Cardiac muscle cell (in vitro differentiated cells and primary cell): ENCODE results near the gene VGLL2. TPM values are rescaled to one million over a fixed set of nuclear protein-coding genes. Genes with fewer than 3 reads are reported as not detected.
A peak's percentile ranks its signal among the peaks of the same experiment; 100 is the strongest.

Experiments
- DNase-seq, 2 donors: peaks; one replicate each; pipeline versions ENCODE4 v3.0.0 to v3.0.0-alpha.2; 2010 to 2017; ENCODE audit warnings: low read depth in 1 of 2, low spot score in 1 of 2
- H3K27ac ChIP-seq: fragments of 200-600 bp; sonication (generic); 2 replicates; pipeline ENCODE4 v1.5.1; 2016
- H3K27me3 ChIP-seq: fragments of 200-600 bp; sonication (generic); 2 replicates; pipeline ENCODE4 v1.6.0; 2016; ENCODE audit warnings: control low read depth
- H3K36me3 ChIP-seq: fragments of 200-600 bp; sonication (generic); 2 replicates; pipeline ENCODE4 v1.5.1; 2016; ENCODE audit warnings: control low read depth
- H3K4me1 ChIP-seq: fragments of 200-600 bp; sonication (generic); 2 replicates; pipeline ENCODE4 v1.8.1; 2017; ENCODE audit warnings: low read depth, mild to moderate bottlenecking, mixed run types
- H3K4me3 ChIP-seq: fragments of 200-600 bp; sonication (generic); 2 replicates; pipeline ENCODE4 v1.5.1; 2016; ENCODE audit warnings: mild to moderate bottlenecking
- H3K9me3 ChIP-seq: fragments of 200-600 bp; sonication (generic); 2 replicates; pipeline ENCODE4 v1.5.1; 2017; ENCODE audit warnings: low read depth, mild to moderate bottlenecking, control low read depth
- polyA plus RNA-seq: library from polyadenylated mRNA; unstranded; fragments of >200 nt; fragmentation: Nextera tagmentation; extraction: Ambion mirVana; gene quantifications from 2 replicates; pipeline ENCODE4 v1.2.1, GENCODE V29; 2016
- total RNA-seq: library from RNA; depleted of rRNA; stranded (reverse); fragments of >200 nt; gene quantifications from 2 replicates; pipeline ENCODE4 v1.2.3, GENCODE V29; 2016
- TF ChIP-seq, protein P1 (sequence below): IDR thresholded peaks from 2 replicates; pipeline ENCODE4 v1.5.1; 2012; ENCODE audit warnings: low read depth, mild to moderate bottlenecking, low read length

Gene VGLL2
- total and polyA plus RNA-seq, 2 experiments from 2014 or later, result not detected

DNA sequence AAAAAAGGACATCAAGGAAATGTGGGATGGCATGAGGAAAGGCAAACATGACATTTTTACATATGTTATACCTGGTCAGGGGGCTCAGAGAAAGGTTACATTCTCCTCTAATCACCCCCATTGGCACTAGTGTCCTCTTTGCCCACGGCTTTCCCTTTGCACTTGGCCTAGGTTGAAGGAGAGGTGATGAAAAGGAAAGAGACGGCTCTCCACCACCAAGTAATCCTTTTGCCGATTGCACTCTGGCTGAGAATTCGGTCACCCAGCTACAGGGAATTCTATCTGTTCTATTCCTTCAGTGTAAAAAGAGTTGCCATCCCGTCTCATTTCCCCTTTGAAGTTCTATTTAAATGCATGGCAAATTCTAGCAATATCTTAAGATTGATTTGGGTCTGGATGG lies 10.4 kb downstream of the VGLL2 start:
- no peaks in the 10 kb centered on the region for H3K36me3 ChIP-seq
- H3K9me3 ChIP-seq, result no peaks in the 10 kb centered on the region
- H3K4me3 ChIP-seq, result no peak overlapping the region
- H3K4me1 ChIP-seq, result no peaks in the 10 kb centered on the region
- TF ChIP-seq, protein P1, sequence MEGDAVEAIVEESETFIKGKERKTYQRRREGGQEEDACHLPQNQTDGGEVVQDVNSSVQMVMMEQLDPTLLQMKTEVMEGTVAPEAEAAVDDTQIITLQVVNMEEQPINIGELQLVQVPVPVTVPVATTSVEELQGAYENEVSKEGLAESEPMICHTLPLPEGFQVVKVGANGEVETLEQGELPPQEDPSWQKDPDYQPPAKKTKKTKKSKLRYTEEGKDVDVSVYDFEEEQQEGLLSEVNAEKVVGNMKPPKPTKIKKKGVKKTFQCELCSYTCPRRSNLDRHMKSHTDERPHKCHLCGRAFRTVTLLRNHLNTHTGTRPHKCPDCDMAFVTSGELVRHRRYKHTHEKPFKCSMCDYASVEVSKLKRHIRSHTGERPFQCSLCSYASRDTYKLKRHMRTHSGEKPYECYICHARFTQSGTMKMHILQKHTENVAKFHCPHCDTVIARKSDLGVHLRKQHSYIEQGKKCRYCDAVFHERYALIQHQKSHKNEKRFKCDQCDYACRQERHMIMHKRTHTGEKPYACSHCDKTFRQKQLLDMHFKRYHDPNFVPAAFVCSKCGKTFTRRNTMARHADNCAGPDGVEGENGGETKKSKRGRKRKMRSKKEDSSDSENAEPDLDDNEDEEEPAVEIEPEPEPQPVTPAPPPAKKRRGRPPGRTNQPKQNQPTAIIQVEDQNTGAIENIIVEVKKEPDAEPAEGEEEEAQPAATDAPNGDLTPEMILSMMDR, result no peak
- peaks cover 94% of the 10 kb centered on the region for H3K27me3 ChIP-seq
- DNase-seq, result no peak
- H3K27ac ChIP-seq, result no peak overlapping the region

DNA sequence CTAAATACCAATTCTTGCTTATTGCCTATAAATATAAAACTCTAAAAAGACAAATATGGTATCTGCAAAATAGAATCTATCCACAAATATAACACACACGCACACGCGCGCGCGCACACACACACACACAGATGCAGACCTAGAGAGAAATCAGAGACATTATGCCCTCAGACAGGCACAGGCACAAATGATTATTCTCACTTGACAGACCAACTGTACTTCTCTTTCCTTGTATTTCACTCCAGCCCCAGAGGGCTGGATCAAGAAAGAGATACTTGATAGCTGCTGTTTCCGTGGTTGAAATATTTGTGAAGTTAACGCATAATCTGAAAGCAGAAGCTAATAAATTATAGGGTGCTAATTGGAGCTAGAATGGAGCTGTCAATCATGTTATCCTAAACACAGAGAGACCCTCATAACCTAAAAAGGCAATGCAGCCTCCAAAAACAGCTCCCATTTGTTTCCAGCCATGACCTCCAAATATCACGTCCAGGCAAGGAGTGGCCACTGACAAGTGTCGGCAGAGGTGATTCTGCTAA lies 11.5 kb downstream of the VGLL2 start:
- no peak overlapping the region for H3K27ac ChIP-seq
- TF ChIP-seq, protein P1, result no peak
- DNase-seq, result no peak
- peaks cover 82% of the 10 kb centered on the region for H3K27me3 ChIP-seq
- H3K4me1 ChIP-seq, result no peaks in the 10 kb centered on the region
- no peak overlapping the region for H3K4me3 ChIP-seq
- H3K36me3 ChIP-seq, result no peaks in the 10 kb centered on the region
- no peaks in the 10 kb centered on the region for H3K9me3 ChIP-seq

DNA sequence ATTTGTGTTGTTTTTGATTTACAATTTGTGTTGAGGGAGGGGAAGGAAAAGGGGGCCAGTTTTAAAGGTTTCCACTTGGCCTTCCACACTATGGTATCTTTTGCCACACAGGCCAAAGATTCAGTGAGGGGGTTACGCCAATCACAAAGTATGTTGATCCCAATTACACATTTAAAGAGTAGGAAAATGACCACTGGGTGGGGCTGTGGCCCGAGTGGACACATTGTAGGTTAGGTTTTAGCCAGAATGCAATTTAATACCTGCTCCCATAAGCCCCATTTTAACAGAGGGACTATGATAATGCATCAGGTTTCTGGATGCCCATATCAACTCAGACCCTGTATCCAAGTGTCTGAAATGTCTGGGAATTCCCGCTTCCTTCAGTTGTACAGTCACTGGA lies 15.6 kb downstream of the VGLL2 start:
- H3K4me1 ChIP-seq, result no peaks in the 10 kb centered on the region
- no peak overlapping the region for H3K27ac ChIP-seq
- no peak overlapping the region for H3K4me3 ChIP-seq
- no peaks in the 10 kb centered on the region for H3K9me3 ChIP-seq
- H3K36me3 ChIP-seq, result no peaks in the 10 kb centered on the region
- TF ChIP-seq, protein P1, result peak; percentile 18
- DNase-seq, result no peak
- H3K27me3 ChIP-seq, result peaks cover 41% of the 10 kb centered on the region

DNA sequence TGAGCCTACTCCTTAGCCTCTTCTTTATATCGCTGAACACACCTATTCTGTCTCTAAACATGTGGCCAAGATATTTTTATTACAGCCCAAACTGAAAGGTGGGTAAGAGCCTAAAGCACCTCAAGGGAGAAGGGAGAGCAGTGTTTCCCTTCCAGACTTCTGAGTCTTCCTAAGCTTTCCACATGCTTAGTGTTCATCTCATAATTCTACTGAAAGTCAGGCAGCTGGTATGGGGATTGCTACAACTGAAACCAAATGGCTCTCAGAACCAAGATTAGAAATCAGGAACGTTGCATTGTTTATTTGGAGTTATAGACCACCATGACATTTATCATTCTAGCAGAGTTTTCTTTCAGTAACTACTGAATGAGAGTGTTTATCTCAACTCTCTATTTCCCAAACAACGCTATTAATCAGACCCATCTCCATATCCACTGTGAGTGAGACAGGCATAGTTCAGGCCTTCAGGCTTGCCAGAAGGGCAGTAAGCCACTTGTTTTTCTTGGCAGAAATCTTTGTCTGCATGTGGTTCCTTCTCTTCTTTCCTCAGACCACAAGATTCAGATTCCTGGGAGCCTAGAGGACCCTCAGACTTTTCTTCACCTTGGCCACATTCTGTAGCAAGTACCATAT lies 22.8 kb downstream of the VGLL2 start:
- TF ChIP-seq, protein P1, result no peak
- no peak overlapping the region for H3K27ac ChIP-seq
- DNase-seq, result no peak

DNA sequence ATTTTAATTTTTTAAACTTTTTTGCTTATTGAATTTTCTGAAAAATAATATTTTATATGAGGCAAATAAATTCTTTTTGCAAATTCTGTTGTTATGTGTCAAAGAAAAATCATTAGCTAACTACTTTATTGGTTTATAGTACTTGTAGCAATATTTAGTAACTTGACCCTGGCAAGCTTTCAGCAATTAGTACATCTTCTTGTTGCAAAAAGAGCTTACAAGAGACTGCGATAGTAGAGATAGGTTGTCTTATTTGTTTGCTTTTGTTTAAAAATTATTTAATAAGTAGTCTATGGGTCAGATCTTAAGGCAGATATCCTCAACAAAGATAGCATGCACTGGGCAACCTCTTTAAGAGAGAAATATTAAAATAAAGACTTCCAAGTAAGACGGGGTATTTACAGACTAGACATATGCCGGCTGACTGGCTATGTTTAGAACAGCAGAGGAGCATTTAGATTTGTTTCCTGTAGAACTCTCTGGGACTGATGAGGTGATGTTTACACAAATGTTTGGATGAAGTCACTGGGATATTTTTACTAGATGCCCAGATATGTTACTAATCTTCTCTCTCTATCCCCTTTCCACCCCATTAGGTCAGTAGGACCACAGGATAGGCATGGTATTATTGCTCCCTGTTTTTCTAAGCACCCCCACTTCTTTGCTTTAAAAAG lies 25.0 kb downstream of the VGLL2 start:
- TF ChIP-seq, protein P1, result no peak
- DNase-seq, result no peak
- no peaks in the 10 kb centered on the region for H3K27me3 ChIP-seq
- no peaks in the 10 kb centered on the region for H3K9me3 ChIP-seq
- no peak overlapping the region for H3K4me3 ChIP-seq
- no peak overlapping the region for H3K27ac ChIP-seq
- H3K36me3 ChIP-seq, result no peaks in the 10 kb centered on the region
- H3K4me1 ChIP-seq, result no peaks in the 10 kb centered on the region

More for the DNA sequence above, 22.8 kb downstream of the VGLL2 start:
- H3K36me3 ChIP-seq, result no peaks in the 10 kb centered on the region
- no peaks in the 10 kb centered on the region for H3K4me1 ChIP-seq
- H3K9me3 ChIP-seq, result no peaks in the 10 kb centered on the region
- H3K27me3 ChIP-seq, result no peaks in the 10 kb centered on the region
- H3K4me3 ChIP-seq, result no peak overlapping the region
